GM21576 (cell line): ENCODE data around the gene ZIC5.

Experiments
- ATAC-seq: cut with Tn5 transposase; IDR thresholded peaks from one replicate; pipeline ENCODE4 v1.9.1; 2021; ENCODE audit warnings: mild to moderate bottlenecking, moderate library complexity; ENCODE audit not compliant: unreplicated experiment

The ZIC5 gene

DNA sequence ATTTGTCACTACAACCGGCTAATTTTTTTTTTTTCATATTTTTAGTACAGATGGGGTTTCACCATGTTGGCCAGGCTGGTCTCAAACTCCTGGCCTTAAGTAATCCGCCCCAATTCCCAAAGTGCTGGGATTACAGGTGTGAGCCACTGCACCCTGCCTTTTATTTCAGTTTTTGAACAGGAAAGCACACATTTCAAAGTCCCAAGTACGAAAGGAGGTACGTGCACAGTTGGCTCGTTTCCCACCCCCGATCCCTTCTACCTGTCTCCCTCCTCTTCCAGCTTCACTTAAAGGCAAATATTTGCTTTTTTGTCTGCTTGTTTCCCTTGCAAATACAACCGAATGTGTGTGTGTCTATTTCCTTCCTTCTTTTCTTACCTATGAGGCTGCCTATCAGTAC lies 30.5 kb downstream of the ZIC5 start:
- ATAC-seq, result no peak

DNA sequence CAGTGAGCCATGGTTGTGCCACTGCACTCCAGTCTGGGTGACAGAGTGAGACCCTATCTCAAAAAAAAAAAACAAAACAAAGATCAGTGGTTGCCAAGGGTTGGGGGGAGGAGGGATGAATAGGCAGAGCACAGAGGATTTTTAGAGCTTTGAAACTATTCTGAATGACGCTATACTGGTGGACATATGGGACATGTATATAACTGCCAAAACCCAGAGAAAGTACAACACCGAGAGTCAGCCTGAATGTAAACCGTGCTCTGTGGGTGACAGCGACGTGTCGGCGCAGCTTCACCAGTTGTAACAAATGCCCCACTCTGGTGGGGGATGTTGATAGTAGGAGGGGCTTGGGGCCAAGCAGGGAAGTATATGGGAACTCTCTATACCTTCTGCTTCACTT lies 32.9 kb downstream of the ZIC5 start:
- no peak for ATAC-seq

DNA sequence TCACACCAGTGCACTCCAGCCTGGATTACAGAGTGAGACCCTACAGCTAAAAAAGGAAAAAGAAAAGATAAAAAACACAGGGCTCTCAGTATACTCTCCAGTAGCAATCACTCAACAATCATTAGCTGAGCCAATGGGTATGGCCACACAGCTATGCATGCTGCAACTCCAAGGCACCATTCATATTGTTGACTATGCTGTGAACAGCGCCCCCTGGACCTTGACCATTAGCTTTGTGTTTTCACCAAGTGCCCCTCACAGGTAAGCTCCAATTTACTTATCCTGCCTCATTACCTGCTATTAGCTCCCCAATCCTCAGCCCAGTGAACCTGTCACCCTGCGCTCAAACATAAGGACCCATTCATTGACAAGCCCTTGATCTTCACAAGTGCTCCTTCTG lies 35.8 kb downstream of the ZIC5 start:
- no peak for ATAC-seq

DNA sequence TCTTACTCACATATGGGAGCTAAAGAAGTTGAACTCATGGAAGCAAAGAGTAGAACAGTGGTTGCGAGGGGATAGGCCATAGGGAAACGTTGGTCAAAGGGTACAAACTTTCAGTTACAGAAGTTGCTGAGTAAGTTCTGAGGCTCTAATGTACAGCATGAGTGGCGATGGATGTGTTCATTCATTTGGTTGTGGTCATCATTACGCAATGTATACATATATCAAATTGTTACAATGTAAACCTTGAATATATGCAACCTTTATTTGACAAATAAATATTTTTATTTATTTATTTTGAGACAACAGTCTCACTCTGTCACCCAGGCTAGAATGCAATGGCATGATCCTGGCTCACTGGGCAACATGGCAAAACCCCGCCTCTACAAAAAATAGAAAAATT lies 38.7 kb downstream of the ZIC5 start:
- ATAC-seq, result no peak

DNA sequence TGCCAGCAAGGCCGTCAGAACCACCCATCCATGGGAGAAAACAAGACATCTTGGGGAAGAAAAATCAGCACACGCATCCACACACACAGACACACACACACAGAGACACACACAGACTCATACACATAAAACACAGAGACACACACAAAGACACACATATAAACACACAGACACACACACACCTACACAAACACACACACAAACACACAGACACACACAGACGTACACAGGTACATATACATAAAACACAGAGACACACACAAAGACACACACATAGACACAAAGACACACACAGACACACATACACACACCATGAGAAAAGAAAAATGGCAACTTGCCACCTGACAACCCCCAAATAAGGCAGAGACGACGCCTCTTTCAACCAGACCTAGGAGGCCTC lies 40.6 kb downstream of the ZIC5 start:
- ATAC-seq, result no peak

DNA sequence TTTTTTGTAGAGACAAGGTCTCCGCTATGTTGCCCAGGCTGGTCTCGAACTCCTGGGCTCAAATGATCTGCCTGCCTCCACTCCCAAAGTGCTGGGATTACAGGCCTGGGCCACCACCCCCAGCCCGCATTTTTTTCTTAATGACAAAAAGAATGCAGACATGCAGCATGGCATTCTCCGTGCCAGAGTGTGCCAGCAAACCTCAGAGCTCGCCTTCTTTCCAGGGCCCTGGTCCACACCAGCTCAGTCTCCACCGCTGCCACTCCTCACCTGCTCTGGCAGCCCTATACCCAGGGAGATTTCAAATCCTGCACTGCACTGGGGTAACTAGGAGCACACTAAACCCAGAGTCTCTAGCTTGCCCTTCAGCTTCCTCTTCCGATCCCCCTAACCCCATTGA lies 41.7 kb downstream of the ZIC5 start:
- no peak for ATAC-seq

DNA sequence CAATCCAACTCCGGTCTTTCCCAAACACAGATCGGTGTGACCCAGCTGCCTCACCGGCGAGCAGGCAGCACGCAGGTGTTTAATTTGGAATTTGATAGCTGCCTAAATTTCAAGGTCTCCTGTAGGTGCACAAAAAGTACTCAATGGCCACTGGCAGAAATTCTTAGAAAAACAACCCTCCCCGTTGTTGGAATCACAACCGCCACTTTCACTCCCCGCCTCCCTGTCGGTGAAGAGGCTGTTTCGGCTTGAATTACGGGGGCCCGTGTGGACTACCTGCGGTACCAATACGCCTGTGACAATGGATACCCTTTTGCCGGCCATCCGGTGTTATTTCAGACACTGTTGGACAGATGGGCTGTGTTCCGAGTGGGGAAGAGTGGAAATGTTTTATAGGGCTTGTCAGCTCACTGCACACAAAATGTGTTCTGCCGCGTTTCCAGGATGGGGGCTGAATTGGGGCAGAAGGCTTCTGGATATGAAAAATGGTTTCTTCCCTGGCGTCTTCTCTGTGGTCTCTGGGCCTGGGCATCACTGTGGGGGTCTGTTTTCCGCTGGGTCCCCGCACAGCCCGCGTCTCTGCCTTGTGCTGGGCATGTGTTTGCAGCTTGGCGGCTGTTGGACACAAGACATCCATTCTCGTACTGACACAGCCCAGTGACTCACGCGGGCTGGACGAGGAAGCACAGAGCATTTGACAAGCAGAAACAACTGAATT lies 45.4 kb downstream of the ZIC5 start:
- no peak for ATAC-seq

DNA sequence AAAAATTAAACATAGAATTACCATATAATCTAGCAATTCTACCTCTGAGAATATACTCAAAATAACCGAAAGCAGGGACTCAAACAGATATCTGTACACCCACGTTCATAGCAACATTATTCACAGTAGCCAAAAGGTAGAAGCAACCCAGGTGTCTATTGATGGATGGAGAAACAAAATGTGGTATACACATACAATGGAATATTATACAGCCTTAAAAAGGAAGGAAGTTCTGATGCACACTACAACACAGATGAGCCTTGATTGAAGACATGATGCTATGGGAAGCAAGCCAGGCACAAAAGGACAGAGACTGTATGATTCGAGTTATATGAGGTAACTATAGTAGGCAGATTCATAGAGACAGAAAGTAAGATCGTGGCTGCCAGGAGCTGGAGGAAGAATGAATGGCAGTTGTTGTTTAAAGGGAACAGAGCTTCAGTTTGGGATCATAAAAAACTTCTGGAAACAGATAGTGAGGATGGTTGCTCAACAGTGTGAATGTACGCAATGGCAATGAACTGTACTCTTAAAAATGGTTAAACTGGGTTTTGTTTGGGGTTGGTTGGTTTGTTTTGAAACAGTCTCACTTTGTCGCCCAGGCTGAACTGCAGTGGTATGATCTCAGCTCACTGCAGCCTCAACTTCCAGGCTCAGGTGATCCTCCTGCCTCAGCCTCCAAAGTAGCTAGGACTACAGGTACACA lies 47.5 kb downstream of the ZIC5 start:
- ATAC-seq, result no peak

DNA sequence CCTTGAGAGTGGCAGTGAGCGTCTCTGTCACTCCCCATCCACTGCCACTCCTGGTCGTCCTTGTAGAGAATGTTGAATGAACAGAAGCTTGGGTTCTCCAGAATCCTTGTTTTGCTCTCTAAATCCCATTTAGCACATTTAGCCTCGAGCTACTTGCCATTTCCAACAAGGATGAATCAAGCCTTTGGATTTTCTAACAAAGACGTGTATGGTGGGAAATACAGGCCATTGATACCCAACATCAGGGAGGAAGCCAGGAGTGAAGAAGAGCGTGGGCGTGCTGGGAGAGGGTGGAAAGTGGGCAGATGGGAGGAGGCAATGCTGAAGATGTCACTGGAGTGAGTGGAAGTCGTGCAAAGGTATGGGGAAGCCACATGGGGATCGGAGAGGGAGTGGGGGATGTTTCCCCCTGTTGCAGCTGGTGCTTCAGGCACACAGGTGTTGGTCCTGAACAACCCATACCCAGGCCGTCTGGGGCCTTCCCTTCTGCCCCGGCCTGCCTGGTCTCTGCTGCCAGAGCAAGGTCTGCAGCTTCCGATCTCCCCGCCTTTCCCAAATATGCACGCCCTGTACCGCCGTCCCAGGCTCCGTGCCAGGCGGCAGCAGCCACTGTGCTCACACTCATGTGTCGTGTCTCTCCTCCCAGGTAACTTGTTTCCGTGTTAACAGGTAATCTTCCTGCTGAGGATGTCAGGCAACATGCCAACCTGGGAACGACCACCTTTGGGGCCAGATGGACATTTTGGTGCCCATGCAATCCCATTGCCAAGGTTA lies 48.7 kb downstream of the ZIC5 start:
- ATAC-seq, result no peak

DNA sequence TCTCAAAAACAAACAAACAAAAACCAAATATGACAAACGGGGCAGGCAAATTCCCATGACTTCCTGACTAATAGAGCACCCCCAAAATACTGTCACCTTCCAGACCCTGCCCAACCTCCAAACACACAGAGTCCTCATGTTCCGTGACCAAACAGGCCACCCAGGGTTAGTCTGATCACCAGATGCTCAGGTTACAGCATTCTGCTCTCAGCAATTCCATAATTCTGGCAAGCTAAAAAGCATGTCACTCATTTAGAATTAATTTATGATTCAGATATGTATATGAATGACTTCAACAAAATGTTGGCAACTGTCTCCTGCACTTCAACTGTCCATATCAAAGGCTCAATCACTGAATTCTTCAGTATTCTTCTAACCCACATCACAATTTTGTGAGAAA lies 52.4 kb downstream of the ZIC5 start:
- ATAC-seq, result no peak

DNA sequence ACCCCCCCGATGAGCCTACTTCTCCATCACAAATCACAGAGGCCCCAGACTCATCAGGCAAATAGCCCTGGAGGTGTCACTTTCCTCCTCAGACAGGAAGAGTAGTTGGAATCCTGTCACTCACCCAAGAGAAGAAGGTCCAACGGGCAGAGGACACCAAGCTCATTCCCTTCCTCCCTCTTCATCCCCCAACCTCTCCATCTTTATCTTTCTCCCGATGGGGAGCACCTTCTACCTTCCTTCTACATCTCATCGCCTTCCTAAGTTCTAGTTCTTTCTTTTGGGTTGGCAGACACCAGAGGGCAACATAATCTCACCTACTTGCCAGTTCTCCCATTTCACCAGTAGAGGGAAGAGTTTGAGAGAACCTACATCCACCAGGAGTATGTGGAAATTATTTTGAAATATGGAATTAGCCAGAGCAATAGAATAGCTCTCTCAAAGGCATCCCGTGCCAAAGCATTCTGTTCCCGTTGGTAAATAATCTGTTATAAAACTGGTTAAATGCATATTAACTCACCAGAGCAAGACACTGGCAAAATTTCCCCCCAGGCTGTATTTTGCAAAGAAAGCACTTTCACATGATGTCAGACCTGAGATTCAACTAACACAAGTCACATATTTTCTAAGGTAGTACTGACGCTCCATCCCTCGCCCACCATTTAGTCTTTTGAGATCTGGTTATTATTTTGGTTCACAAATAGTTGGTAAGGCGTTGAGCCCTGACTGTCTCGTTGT lies 55.0 kb downstream of the ZIC5 start:
- peak; percentile 82 for ATAC-seq

DNA sequence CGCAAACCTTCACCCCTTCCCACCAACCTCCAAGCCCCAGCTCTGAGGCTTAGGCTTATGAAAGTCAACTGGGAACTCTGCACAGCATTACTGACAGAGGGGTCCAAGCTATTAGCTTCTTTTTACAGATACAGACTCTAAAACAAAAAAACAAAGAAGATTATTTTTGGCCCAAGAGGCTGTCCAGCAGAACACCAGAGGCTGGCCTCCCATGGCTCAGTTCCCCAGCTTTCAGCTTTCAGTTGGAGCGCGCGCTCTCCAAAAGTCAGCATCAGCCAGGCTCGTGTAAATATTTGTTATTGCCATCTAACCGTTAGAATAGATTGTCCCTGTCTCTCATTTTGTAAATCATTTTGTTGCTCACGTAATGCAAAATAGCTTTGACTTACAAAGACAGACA lies 58.4 kb downstream of the ZIC5 start:
- ATAC-seq, result no peak
